HEK293T (cell line): ENCODE results near the gene TBC1D16.

ENCODE experiments used
- ELF4 ChIP-seq: fragments of 450-650 bp; IDR thresholded peaks from 2 replicates; pipeline ENCODE4 v1.6.1; 2017; ENCODE audit warnings: antibody characterized with exemption
- FOXK2 ChIP-seq: fragments of 450-650 bp; IDR thresholded peaks from 2 replicates; pipeline ENCODE4 v1.6.1; 2016; ENCODE audit warnings: mild to moderate bottlenecking
- PKNOX1 ChIP-seq: fragments of 450-650 bp; IDR thresholded peaks from 2 replicates; pipeline ENCODE4 v1.6.1; 2016
- ZNF384 ChIP-seq: fragments of 450-650 bp; IDR thresholded peaks from 2 replicates; pipeline ENCODE4 v1.6.1; 2016

- TF ChIP-seq ZNF384 = no peak
- no peak for TF ChIP-seq FOXK2
- TF ChIP-seq ELF4 = no peak
- no peak for TF ChIP-seq PKNOX1
Observed at GRCh38 chr17:80011989-80012555, 23.6 kb downstream of the TBC1D16 start.
